ENCODE measurements around the gene RAD1. TPM values are rescaled to one million over a fixed set of nuclear protein-coding genes. Genes with fewer than 3 reads are reported as not detected.

The RAD1 gene, protein sequence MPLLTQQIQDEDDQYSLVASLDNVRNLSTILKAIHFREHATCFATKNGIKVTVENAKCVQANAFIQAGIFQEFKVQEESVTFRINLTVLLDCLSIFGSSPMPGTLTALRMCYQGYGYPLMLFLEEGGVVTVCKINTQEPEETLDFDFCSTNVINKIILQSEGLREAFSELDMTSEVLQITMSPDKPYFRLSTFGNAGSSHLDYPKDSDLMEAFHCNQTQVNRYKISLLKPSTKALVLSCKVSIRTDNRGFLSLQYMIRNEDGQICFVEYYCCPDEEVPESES
- total RNA-seq, result 33.6 and 34.7 TPM in 2 replicates

DNA sequence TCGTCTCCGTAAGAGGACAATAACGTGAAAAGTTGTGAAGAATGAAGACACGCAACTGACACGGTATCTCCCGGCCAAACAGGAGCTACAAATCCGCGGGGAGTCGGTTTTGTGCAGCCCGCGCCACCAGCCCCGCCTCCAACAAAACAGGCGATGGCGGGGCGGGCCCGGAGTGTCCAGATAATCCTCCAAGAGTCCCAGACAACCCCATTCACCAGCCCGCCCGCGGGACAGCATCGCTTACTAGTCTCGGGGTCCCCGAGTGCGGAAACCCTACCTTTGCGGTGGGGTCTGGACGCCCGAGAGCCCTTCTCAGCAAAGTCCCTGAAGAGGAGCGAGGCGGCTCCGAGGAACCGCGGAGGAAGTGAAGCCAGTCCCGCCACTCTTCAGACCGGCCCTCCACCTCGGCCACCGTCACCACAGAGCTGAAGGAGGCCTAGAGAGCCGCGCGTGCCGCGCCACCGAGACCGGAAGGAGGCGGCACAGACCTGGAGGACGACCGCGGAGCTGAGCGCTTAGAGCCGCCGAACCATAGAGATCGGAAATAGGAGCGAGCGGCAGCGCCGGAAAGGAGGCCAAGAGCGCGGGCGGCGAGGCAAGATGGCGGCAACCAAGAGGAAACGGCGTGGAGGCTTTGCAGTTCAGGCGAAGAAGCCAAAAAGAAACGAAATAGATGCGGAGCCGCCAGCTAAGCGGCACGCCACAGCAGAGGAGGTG lies at the start of gene RAD1, which contains the start of gene BRIX1:
Gene RAD1, minus strand, starts transcription at position 366 of the 717 bp plus-strand sequence. CDS start 612 bp downstream, outside the sequence.
Gene BRIX1, plus strand, starts transcription at position 573 of the 717 bp plus-strand sequence. Its CDS starts 28 bp downstream, at position 601.

DNA sequence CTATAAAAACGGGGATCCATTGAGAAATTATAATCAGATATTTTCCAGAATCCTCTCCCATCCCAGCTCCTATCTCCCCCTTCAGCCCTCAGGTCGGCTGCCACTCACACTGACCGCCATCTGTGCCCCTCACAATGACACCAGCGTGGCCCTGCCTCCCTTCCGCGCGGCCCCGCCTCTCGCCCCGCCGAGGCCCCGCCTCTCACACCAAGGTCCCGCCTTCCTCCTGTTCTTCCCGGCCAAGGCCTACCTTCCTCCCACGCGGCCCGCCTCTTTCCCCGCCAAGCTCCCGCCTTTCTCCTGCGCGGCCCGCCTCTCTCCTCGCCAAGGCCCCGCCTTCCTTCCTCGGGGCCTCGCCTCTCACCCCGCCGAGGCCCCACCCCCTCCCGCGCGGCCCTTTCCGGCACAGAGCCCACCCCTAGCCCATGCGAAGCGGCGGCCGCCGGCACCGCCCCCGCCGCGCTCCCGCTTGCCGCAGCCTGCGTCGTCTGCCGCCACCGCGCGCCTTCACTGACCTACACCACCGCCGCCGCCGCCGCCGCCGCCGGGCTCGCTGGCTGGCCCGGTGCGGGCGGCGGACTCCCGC lies 13.9 kb upstream of the RAD1 start, which contains the start of gene DNAJC21:
Gene DNAJC21, plus strand, starts transcription at position 426 of the 586 bp plus-strand sequence. CDS start 261 bp downstream, outside the sequence.

Other genes starting within 250 kb of the RAD1 start
- gene TTC23L, start 76.3 kb downstream of the RAD1 start, total RNA-seq, result not detected in 2 replicates
- gene BRIX1, start 207 bp upstream of the RAD1 start, total RNA-seq, result 16.0 and 19.9 TPM in 2 replicates
- 23.5 and 29.1 TPM in 2 replicates for gene DNAJC21, start 14.1 kb upstream of the RAD1 start, total RNA-seq
- not detected in 2 replicates for gene AGXT2, start 132.4 kb upstream of the RAD1 start, total RNA-seq

Measured in smooth muscle cell of the pulmonary artery (primary cell).